Measurements from ENCODE around the gene ADGRD1.

DNA sequence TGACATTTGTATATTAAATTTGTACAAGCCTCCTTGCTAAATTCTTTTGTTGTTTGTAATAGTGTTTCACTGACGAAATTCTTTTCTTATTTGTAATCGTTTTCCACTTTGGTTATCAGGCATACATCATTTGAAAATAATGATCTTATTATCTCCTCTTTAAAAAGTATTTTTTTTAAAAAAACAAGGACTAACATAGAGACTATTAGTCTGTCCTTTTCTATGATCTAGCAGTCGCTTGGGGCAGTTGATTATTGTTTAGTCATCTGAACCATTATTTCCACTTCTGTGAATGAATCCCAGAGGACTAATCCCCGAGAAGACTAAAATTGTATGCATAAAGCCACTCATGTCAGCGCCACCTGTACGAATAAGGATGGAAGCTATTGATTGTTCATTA lies 11.5 kb downstream of the ADGRD1 start:
- TF ChIP-seq POLR2AphosphoS5 (IDR thresholded peaks at IDR 0.05; ENCODE audit: borderline replicate concordance, low read depth, low read length), result no peak
- no peak for TF ChIP-seq EZH2 (IDR thresholded peaks at IDR 0.05)

All from SK-N-MC (cell line).